ENCODE results near the gene DDX1.

DNA sequence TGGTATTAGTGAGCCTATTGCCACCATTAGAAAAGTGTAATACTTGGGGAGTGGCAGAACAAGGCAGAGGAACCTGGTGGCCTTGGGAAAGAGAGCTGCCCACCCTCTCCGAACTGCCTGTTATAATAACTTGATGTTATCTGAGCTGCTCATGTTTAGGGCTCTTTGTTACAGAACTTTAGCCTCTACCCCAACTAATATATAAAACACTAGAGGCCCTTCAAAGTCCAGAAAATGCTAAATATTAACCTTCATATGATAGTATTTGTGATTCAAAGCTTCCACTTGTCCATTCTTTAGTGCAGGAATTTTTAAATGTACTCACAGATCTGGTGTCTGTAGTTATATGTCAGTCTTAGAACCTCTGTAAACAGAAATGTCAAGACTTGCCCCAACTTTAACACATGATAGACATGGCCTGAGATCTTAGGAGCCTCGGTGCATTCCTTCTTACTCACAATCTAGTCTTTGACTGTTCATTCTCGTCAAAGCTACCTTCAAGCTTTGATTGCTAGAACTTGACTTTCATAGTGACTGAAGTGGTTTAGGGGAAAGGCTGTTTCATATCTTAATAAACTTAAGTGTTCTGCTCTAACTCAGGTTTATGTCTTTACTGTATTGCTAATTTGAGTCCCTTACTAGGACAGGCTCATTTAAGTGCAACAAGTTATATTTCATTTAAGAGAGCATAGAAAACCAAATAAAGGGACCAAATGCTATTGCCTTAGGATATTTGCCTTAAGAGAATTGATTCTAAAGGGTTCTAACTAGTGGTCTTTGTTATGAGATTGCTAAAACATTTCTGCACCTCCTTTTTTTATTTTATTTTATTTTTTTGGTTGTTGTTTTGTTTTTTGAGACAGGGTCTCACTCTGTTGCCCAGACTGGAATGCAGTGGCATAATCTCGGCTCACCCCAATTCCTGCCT is 41.6 kb downstream of the DDX1 start:
- TF ChIP-seq, protein P1, sequence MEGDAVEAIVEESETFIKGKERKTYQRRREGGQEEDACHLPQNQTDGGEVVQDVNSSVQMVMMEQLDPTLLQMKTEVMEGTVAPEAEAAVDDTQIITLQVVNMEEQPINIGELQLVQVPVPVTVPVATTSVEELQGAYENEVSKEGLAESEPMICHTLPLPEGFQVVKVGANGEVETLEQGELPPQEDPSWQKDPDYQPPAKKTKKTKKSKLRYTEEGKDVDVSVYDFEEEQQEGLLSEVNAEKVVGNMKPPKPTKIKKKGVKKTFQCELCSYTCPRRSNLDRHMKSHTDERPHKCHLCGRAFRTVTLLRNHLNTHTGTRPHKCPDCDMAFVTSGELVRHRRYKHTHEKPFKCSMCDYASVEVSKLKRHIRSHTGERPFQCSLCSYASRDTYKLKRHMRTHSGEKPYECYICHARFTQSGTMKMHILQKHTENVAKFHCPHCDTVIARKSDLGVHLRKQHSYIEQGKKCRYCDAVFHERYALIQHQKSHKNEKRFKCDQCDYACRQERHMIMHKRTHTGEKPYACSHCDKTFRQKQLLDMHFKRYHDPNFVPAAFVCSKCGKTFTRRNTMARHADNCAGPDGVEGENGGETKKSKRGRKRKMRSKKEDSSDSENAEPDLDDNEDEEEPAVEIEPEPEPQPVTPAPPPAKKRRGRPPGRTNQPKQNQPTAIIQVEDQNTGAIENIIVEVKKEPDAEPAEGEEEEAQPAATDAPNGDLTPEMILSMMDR (IDR thresholded peaks at IDR 0.05): no peak
- TF ChIP-seq POLR2A (IDR thresholded peaks at IDR 0.05; ENCODE audit: low read depth): no peak
- TF ChIP-seq EP300 (IDR thresholded peaks at IDR 0.05): no peak
- no peak for TF ChIP-seq POLR2AphosphoS5 (IDR thresholded peaks at IDR 0.05)

All from esophagus muscularis mucosa (tissue), 4 donors.